GM19043 (cell line): ENCODE measurements around the gene KRCC1.
A peak's percentile ranks its signal among the peaks of the same experiment; 100 is the strongest.
"Not testable (repeated sequence)": the region's sequence is repeated elsewhere in the genome, so short reads cannot be mapped to it uniquely, and the experiment has no call there.

ENCODE experiments used
- ATAC-seq: cut with Tn5 transposase; IDR thresholded peaks from one replicate; pipeline ENCODE4 v1.9.1; 2021; ENCODE audit warnings: low read depth; ENCODE audit not compliant: unreplicated experiment

The KRCC1 gene

GRCh38 chr2:88048541-88048940 lies 7.0 kb downstream of the KRCC1 start:
- no peak for ATAC-seq

DNA sequence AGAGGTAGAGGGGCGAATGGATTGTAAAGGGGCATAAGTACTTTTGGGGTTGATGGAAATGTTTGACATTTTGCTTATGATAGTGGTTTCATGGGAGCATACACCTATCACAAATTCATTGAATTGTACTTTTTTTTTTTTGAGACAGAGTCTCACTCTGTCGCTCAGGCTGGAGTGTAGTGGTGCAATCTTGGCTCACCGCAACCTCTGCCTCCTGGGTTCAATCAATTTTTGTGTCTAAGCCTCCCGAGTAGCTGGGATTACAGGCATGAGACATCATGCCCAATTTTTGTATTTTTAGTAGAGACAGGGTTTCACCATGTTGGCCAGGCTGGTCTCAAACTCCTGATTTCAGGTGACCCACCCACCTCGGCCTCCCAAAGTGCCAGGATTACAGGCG lies 10.0 kb downstream of the KRCC1 start:
- not testable (repeated sequence) for ATAC-seq

GRCh38 chr2:88042476-88042875 lies 13.1 kb downstream of the KRCC1 start:
- no peak for ATAC-seq

DNA sequence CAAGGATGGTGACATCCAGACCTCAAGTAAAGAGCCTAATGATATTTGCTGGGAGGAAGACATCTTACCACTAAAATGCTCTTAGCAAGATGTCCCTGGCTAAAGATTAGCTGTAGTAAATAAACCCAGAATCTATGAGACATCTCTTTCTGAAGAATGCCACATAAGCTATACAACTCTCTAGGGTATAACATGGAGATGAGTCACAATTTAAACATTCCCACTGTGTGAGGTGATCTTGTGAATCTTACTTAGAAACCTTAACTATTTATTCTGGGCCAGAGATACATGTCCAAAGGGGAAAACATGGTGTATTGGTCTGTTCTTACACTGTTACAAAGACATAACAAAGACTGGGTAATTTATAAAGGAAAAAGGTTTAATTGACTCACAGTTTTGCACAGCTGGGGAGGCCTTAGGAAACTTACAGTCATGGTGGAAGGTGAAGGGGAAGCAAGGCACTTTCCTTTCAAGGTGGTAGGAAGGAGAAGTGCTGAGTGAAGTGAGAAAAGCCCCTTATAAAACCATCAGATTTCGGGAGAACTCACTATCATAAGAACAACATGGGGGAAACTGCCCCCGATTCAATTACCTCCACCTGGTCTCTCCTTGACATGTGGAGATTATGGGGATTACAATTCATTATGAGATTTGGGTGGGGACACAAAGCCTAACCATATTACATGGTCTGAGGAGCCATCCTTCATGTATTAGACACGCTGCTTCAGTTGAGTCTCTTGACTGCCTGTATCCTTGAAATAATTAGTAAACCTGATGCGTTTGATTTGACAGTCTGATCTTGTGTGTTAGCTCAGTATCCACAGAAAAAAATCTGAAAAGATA lies 17.1 kb downstream of the KRCC1 start:
- ATAC-seq: no peak

DNA sequence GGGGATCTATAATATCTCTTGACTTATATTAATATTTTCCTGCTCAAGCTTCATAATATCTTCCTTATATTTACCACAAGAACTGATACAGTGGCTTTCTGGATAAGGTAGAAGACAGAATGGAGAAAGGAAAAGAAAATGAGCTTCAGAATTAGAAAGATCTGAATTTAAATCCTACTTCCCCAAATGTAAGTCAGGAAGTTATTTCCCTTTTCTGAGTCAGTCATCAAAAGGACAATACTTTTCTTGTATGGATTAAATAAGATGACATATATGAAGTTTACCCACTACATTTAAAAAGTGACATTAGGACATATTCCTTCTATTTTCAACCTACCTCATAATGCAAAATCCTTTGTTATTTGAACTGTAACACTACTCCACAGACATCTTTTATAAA lies 19.0 kb downstream of the KRCC1 start:
- no peak for ATAC-seq

- no peak for ATAC-seq
These were observed 19.4 kb downstream of the KRCC1 start for GRCh38 chr2:88036182-88036581.

- no peak for ATAC-seq
These were observed 23.4 kb downstream of the KRCC1 start for GRCh38 chr2:88032070-88032702.

GRCh38 chr2:88028931-88029330 lies 26.7 kb downstream of the KRCC1 start:
- ATAC-seq: no peak

DNA sequence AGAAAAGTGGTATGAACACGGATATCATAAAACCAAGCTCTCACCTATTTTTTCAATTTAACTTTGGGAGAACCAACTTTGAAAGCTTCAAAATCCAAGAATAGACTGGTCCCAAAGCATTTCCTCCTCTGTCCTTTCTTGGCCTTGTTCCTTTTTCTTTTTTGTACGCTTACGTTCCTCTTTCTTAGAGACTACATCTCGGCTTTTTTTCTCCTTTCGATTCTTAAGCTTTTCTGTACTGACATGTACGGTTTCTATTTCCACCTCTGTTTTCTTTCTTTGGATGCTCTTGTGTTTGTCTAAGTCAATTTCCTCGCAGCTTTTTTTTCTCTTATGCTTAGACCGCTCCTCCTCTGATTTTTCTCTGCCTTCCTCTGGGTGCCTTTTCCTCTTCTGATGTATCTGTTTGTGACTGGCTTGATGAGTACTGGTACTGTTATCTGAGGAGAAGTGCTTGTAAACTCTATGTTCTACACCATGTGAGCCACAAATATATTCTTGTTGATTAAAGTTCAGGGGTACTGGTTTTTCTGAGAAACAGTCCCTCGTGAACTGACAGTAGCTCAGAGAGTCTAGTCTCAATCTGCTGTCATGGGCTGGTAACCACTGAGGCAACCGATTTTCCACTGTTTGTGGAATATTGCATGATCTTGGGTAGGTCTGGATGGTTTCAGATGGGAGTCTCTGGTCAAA lies 27.7 kb downstream of the KRCC1 start:
- no peak for ATAC-seq

DNA sequence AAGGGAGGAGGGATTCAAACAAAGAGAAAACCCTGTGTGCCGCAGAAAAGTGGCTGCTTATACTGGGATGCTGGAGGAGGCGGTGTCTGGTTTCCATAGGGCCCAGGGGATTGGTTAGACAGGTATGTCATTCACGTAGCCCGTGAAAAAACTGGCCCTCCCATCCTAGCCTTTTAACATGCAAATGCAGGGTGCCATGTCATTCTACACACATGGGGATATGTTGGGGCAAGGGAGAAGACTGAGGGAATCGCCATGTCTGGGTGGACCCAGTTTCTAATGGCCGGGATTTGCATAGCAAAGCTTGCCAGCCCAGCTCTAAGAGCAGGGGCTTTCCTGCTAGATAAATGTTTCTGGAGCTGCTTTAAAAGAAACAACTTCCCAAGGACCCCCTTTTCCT lies 31.1 kb downstream of the KRCC1 start:
- ATAC-seq: no peak

DNA sequence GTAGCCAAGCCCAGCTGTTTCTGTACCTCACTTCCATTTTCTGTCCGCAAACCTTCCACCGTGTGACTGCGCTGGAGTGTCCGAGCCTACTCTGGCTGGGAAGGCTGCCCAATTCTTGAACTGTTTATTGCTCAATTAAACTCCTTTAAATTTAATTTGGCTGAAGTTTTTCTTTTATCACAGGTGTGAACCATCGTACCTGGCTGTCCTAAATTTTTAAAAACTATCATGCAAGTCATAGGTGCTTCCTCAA lies 33.0 kb downstream of the KRCC1 start:
- ATAC-seq: no peak

GRCh38 chr2:88019985-88020384 lies 35.6 kb downstream of the KRCC1 start:
- no peak for ATAC-seq

DNA sequence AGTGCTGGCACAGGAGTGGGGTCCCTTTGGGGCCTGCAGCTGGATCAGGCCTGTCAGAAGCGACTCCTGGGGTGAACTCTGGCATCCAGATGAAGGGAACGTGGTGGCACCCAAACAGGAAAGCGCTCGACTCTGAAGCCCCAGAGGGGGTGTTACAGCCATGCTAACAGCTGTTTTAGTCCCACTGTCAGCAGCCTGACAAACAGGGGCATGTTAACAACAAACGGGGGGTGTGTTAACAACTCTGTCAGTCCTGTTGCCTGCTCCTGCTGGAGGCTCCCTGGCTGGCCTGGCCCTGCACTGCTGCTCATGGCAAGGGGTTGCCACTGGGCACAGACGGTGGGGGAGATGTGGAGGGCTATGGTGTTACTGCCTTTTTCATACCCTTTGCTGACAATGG lies 36.7 kb downstream of the KRCC1 start:
- ATAC-seq: no peak

GRCh38 chr2:88018077-88018805 lies 37.3 kb downstream of the KRCC1 start:
- not testable (repeated sequence) for ATAC-seq

DNA sequence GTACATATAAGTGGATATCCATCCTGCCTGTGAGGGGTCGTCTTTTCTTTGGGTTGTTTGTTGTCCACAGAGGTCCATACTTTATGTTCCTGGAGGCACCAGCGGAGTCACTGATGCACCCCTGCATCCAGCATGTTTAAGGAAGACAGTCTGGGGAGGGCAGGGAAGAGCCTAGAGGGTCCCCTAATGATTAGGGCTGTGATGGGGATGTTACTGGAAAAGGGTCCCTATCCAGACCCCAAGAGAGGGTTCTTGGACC lies 37.9 kb downstream of the KRCC1 start:
- not testable (repeated sequence) for ATAC-seq

- peak; percentile 52 for ATAC-seq
These were observed 38.4 kb downstream of the KRCC1 start for GRCh38 chr2:88016960-88017779.

DNA sequence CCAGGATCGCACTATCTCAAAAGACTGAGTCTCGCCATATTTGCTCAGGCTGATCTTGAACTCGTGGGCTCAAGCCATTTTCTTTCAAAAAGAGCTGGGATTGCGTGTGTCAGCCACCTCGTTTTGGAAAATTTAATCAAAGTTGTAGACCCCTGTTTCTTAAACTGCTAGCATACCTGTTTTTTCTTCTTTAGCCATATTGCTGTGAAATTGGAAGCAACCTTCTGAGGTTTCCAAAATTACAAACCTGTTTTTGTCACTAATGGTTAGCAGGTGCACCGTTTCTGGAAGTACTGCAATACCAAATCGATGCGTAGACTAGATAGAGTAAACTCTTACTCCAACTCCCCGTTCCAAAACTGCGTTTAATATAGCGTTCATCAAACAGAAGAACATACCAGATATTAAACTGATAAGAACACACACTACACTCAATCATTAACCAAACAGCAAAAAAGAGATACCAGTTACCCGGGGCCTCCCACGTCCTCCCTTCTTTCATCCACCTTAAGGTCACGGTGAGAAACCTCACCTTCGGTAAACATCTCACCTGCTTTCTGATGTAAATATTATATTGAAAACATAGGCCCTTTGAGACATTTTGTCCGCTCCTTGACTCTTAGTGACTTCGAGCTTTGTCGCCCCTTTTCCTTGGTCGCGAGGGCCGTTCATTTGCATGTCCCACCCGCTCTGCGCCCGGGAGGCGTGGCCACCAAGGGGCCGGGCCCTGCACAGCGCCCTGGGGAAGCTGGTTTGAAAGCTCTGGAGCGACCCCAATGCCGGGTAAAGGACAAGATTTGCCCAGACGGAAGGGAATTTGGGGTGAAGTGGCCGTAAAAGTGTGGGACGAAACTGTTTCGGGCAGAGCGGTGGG lies 39.3 kb downstream of the KRCC1 start, which contains the start of gene RNU2-63P:
Gene RNU2-63P (minus strand): TSS at position 462 of the 874 bp plus-strand sequence.
- ATAC-seq: peak; percentile 81

- ATAC-seq: no peak
These were observed 44.6 kb downstream of the KRCC1 start for GRCh38 chr2:88011011-88011410.

- ATAC-seq: no peak
These were observed 45.4 kb downstream of the KRCC1 start for GRCh38 chr2:88010136-88010535.
